Type B pancreatic cell (in vitro differentiated cells): Measurements from ENCODE around the gene UCHL3. TPM values are rescaled to one million over a fixed set of nuclear protein-coding genes. Genes with fewer than 3 reads are reported as not detected.

Experiments
- DNase-seq: peaks from one replicate; pipeline ENCODE4 v3.0.0; 2021; ENCODE audit warnings: mixed read lengths; ENCODE audit not compliant: unreplicated experiment; ENCODE audit errors: extremely low spot score
- H3K27ac Mint-ChIP-seq: 2 replicates; pipeline ENCODE4 v1.8.0; 2021; ENCODE audit warnings: mild to moderate bottlenecking, mixed read lengths
- H3K27me3 Mint-ChIP-seq: 2 replicates; pipeline ENCODE4 v1.8.0; 2021; ENCODE audit warnings: mixed read lengths
- H3K36me3 Mint-ChIP-seq: 2 replicates; pipeline ENCODE4 v1.8.0; 2021; ENCODE audit warnings: mixed read lengths
- H3K4me1 Mint-ChIP-seq: one replicate; pipeline ENCODE4 v1.8.0; 2021; ENCODE audit warnings: mixed read lengths; ENCODE audit not compliant: unreplicated experiment
- H3K4me3 Mint-ChIP-seq: 2 replicates; pipeline ENCODE4 v1.8.0; 2021; ENCODE audit warnings: mild to moderate bottlenecking, mixed read lengths
- H3K9me3 Mint-ChIP-seq: 2 replicates; pipeline ENCODE4 v1.8.0; 2021; ENCODE audit warnings: mixed read lengths
- total RNA-seq: library from RNA; stranded (reverse); gene quantifications from 2 replicates; pipeline ENCODE4 v1.2.1, GENCODE V29; 2021; ENCODE audit warnings: low replicate concordance
- TF ChIP-seq, protein P1 (sequence below): fragments of 200-600 bp; sonication (generic); conservative IDR thresholded peaks from 2 replicates; pipeline ENCODE4 v1.5.0; 2021; ENCODE audit warnings: antibody characterized with exemption, mild to moderate bottlenecking

Gene UCHL3
- total RNA-seq, 1 donor from 2014 or later = 31.1 TPM

DNA sequence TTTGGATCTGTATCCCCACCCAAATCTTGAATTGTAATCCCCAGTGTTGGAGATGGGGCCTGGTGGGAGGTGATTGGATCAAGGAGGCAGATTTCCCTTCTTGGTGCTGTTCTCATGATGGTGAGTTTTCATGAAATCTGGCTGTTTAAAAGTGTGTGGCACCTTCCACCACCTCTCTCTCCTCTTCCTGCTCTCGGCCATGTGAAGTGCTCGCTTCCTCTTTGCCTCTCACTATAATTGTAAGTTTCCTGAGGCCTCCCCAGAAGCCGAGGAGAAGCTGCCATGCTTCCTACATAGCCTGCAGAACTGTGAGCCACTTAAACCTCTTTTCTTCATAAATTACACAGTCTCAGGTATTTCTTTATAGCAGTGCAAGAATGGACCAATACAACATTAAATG, 27.6 kb upstream of the UCHL3 start:
- H3K27ac Mint-ChIP-seq = no peak overlapping the region
- H3K36me3 Mint-ChIP-seq = peaks cover 8% of the 10 kb centered on the region
- no peaks in the 10 kb centered on the region for H3K4me1 Mint-ChIP-seq
- H3K9me3 Mint-ChIP-seq = peaks cover 14% of the 10 kb centered on the region
- H3K27me3 Mint-ChIP-seq = no peaks in the 10 kb centered on the region
- no peak overlapping the region for H3K4me3 Mint-ChIP-seq
- TF ChIP-seq, protein P1, sequence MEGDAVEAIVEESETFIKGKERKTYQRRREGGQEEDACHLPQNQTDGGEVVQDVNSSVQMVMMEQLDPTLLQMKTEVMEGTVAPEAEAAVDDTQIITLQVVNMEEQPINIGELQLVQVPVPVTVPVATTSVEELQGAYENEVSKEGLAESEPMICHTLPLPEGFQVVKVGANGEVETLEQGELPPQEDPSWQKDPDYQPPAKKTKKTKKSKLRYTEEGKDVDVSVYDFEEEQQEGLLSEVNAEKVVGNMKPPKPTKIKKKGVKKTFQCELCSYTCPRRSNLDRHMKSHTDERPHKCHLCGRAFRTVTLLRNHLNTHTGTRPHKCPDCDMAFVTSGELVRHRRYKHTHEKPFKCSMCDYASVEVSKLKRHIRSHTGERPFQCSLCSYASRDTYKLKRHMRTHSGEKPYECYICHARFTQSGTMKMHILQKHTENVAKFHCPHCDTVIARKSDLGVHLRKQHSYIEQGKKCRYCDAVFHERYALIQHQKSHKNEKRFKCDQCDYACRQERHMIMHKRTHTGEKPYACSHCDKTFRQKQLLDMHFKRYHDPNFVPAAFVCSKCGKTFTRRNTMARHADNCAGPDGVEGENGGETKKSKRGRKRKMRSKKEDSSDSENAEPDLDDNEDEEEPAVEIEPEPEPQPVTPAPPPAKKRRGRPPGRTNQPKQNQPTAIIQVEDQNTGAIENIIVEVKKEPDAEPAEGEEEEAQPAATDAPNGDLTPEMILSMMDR = no peak
- no peak for DNase-seq

DNA sequence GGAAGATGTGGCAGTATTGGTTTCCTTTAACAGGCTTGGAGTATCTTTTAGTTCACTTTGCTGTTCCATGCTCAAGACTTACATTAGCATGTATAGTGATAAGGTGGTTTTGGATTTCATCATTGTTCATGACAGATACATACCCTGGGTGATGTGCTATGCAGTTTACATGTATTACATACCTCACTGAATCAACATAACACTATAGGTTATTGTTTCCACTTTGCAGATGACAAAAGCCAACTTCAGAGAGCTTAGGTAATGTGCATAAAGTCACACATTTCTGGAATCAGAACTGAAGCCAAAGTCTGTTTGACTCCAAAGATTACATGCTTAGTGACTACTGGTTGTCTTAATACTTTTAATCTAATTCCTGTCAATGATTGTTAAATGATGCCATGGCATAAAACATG, 19.0 kb upstream of the UCHL3 start:
- TF ChIP-seq, protein P1 = no peak

DNA sequence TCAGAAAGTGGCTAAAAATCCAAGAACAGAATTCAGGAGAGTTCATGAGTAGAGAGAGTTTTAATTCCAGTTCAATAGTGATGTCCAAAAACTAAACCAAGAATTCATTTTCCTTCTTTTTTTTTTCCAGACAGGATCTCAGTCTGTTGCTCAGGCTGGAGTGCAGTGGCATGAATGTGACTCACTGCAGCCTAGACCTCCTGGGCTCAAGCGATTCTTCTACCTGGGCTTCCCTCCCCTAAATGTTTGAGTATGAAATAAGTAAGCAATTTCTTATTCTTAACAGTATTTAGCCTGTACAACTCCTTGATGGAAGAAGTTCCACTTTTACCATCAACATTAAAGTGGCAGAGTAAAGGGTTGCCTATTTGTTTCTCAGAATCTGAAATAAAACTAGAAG, 15.7 kb upstream of the UCHL3 start:
- Mint-ChIP-seq H3K9me3 (peaks cover 1% of the 10 kb centered on the region), H3K4me1 (peaks cover 7% of the 10 kb centered on the region), H3K27ac (no peak overlapping the region), H3K4me3 (no peak overlapping the region), H3K27me3 (no peaks in the 10 kb centered on the region), H3K36me3 (peaks cover 14% of the 10 kb centered on the region)
- no peak for DNase-seq
- TF ChIP-seq, protein P1 = no peak

More for the DNA sequence above, 19.0 kb upstream of the UCHL3 start:
- Mint-ChIP-seq H3K4me3 (no peak overlapping the region), H3K27me3 (no peaks in the 10 kb centered on the region), H3K36me3 (peaks cover 21% of the 10 kb centered on the region), H3K4me1 (peaks cover 2% of the 10 kb centered on the region), H3K9me3 (no peaks in the 10 kb centered on the region), H3K27ac (no peak overlapping the region)
- DNase-seq = no peak

DNA sequence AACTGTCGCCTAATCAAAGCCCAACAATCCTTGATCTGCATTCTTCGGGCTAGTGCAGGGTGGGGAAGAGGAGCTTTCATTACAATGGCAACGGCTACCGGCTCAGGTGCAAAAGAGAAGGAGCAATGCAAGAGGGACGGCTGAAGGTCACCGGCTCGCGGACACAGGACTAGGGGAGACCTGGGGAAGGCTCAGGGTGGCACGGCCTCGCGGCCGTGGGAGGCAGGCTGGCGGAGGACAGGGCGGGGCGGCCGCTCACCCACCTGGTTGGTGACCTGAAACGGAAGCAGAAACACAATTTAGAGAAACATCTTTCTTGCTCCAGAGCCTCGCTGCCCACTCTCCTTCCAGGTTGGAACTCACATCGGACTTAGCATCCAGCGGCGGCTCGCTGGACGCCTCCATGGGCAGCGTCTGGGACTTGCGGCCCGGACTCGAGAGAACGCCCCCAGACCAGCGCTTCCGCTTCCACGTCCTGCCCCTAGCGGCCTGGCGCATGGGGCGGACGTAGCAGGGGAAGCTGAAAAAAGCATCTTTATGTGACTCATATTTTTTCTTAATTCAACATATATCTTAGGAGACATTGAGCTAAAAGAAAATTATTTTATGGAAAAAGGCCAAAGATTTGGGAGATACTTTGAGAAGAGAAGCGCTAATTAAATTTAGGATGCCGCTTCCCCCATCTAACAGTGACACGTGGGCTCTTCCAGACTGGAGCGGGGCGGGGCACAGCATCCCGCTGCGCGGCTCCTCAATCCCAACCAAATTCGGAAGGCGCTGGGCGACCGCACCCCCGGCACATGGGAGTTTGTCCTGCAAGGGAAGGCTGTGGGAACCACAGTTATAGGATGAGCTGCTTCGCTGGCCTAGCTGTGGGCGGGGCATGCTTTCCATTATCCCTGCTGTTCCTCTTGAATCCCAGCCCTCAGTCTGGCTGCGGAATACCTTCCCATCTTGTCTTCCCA, 11.9 kb upstream of the UCHL3 start, which contains the start of gene COMMD6:
COMMD6 (minus strand) TSS at position 441 of the 965 bp plus-strand sequence; CDS start at position 405, 36 bp downstream.
- TF ChIP-seq, protein P1 = peak; percentile 47
- DNase-seq = peak; percentile 81
- H3K9me3 Mint-ChIP-seq = peaks cover 5% of the 10 kb centered on the region
- peak within 1 kb of the TSS; percentile 88 for H3K27ac Mint-ChIP-seq
- H3K36me3 Mint-ChIP-seq = no peaks in the 10 kb centered on the region
- H3K27me3 Mint-ChIP-seq = no peaks in the 10 kb centered on the region
- H3K4me1 Mint-ChIP-seq = peaks cover 7% of the 10 kb centered on the region
- peak within 1 kb of the TSS; percentile 97 for H3K4me3 Mint-ChIP-seq

DNA sequence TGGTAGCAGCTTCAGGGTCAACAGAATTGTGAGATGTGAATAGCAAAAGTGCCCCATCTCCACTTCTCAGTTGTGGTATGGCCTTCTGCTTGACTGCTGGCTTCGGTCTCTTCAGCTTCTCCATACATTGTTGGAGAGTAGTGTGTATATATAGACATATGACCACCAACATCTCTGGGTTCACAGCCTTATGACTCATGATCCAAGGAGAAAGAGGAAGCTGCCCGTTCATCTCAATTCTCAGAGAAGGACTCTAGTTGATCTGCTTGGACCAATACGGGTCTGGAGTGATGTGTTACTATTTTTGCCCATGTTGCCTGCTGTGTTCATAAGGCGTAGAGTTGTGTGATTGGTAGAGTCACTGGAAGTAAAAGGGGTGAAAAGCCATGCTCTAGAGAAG, 8.3 kb upstream of the UCHL3 start:
- H3K27ac Mint-ChIP-seq = no peak overlapping the region
- DNase-seq = no peak
- peaks cover 5% of the 10 kb centered on the region for H3K9me3 Mint-ChIP-seq
- no peaks in the 10 kb centered on the region for H3K36me3 Mint-ChIP-seq
- peaks cover 4% of the 10 kb centered on the region for H3K4me1 Mint-ChIP-seq
- H3K4me3 Mint-ChIP-seq = no peak overlapping the region
- no peaks in the 10 kb centered on the region for H3K27me3 Mint-ChIP-seq
- TF ChIP-seq, protein P1 = no peak
